DMS153 (cell line): ENCODE data around the gene SLITRK3.
"Not testable (repeated sequence)": the region's sequence is repeated elsewhere in the genome, so short reads cannot be mapped to it uniquely, and the experiment has no call there.

Source experiments
- DNase-seq: peaks from one replicate; lab custom pipeline; 2025; lab: John Stamatoyannopoulos, UW

SLITRK3 gene

DNA sequence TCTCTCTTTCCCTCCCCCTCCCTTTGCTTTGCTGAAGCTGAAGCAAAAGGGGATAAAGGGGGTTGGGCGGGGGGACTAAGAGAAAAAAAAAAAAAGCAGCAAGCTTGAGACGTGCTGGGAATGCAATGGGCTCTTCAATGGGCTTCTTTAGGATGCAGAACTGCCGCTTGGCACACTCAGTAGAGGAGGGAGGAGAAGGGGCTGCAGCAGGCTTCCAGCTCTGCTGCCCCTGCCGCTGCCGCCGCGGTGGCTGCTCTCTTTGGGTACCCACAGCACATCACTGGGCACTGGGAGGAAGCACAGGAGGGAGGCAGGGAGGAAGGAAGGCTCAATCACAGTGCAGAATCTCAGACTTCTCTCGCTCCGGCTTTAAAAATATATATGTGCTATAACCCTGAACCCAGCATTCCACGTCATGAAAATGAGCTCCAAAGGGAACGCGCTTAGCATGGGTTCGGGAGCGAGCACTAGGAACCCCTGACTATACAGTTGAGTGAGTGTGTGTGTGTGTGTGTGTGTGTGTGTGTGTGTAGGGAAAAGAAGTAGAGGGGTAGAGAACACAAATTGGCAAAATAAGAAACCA is 3.5 kb downstream of the SLITRK3 start:
- DNase-seq: no peak

DNA sequence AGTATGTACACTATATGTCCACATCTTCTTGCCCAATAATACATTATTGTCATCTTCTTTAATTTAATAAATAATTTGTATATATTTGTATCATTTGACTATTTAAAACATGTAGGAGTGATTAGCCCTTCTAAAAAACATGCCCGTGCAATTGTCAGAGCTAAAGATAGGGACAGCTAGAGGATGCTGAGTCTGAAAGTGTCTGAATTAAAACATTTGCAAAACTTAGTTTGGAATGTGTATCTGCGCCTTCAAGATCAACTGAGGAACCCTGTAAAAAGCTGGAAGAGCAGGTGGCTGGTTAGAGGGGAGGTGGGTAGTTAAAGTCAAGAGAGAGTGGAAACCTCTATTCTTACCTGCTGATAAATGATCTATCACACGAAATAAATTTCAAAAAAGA is 4.7 kb downstream of the SLITRK3 start:
- DNase-seq: no peak

- no peak for DNase-seq
Measured at GRCh38 chr3:165188452-165188851, 7.7 kb downstream of the SLITRK3 start.

DNA sequence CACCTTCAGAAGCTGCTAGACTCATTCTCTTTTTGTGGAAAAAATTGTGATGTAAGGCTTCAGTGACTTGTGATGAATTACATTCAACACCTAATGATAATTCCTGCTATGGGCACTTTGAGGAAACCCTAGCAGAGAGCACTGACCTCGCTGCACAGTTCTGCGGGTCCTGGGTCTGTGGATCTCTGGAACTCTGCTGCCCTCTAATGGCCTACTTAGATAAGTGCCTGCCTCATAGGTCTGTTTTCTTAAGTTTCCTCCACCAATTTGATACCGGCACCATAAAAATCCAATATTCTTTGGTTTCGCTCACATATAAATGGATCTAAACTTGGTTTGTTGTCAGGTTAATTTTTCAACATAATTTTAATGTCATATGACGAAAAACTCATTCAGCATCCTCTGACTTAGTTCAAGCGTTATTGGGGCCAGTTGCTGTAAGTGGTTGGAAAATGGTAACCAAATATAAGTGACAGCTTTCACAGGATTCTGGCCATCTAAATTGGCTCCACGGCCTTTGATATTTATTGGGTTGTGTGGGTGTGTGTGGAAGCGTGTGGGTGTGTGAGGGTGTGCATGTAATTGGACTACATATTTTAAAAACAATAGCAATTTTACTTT is 10.4 kb downstream of the SLITRK3 start:
- DNase-seq: peak; percentile 69

DNA sequence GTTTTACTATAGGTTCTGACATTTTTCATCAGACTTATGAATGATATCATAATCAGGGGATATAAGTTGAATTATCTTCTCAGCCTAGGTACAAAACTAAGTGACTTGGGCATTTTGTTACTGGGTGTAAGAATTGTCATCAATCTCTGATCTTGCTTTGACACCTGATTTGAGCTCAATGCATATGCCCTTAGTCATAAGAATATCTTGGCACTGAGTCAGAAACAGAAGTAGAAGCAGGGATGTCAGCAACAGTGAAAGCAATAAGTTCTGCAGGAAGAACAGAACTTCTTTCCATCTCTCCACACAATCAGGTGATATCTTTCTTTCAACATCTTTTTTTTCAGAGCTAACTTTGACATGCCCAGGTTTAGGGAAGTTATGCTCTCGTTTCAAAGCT is 14.6 kb downstream of the SLITRK3 start:
- DNase-seq: no peak

DNA sequence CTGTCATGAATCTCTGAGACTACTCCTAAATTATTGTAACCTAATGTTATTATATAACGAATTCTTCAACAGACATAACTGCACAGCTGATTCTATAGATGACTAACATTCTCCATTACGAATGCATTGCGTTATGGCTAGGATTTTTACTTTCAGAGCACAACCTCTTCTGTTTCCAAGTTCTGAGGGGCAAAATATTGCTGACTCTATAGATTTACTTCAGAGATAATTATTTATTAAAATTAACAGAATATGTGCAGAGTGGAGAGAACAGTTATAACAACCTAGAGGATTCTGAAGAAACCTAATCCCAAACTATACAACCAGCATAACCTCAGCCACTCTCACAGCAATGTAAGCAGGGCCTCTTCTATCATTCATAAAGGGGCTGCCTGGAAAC is 25.9 kb downstream of the SLITRK3 start:
- DNase-seq: no peak

- no peak for DNase-seq
Measured at GRCh38 chr3:165169368-165169767, 26.8 kb downstream of the SLITRK3 start.

- no peak for DNase-seq
Measured at GRCh38 chr3:165162883-165163282, 33.3 kb downstream of the SLITRK3 start.

DNA sequence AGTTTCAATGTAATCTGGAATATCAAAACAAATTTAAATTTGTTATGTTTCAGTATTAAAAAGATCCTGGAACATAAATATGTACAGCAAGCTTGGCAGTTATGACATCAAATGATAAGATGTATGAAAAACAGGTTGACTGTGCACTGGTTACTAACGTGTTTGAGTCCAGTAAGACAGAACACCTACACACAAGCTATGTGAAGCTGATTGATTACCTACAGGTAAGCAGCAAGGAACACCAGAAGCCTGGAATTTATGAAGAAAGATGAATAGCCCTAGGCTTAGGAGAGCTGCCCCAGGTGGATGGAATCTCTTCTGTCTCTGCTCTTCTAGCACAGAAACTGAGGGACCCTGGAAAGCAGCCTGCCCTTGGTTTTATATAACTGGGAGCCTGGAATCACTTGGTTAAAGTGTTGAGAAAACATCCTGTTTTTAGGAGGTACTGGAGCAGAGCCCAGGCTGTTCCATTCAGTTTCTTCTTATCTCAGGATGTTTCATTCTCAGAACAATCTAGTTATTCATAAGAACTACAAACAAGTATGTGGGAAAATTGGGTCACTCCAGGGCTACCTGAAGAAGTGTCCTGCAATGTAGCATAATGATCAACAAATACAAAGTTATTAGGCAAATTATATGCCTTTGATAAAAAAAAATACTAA is 36.3 kb downstream of the SLITRK3 start:
- no peak for DNase-seq

DNA sequence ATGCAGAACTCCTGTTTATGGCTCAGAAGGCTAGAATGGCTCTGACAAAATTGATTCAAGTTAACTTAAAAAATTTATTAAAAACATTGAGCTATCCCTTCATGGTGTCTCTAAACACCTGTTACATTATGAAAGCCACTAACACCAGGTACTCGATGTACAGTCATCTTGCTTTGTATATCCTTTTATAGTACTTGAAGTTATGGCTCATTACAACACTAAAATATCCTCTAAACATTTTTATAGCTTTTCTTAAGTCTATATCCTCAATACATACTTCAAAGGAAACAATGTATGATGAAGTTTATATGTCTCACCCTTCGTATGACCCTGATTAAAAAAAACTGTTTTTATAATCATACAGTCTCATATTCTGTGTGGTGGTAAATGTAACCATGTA is 38.2 kb downstream of the SLITRK3 start:
- DNase-seq: no peak

DNA sequence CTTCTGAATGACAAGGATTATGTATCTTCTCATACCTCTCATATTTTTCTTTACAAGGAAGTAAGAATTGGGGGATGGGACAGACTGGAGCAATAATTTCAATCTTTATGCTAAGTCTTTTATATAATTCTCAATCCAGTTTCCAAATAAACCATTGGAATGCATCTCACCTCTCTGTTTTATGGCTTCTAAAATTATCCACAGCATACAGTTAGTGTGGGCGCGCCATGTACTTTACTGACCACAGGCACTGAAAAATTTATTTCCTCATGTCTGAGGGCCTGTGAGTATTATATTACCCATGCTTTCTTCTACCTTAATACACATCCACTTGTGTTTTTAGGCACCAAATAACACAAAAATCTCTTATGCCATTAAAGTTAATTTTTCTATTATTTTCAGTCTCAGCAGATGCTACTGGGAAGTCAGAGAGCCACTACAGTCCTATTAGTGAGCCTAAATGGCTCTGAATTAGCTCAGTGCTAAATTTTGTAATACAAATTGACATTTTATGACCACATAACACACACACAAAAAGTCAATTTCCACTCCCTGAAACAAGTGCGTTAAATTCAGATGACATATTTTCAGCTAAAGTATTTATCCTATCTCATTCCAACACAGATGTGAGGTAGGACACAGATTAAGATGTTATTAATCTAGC is 39.3 kb downstream of the SLITRK3 start:
- no peak for DNase-seq

GRCh38 chr3:165148876-165149441 is 47.2 kb downstream of the SLITRK3 start:
- no peak for DNase-seq

DNA sequence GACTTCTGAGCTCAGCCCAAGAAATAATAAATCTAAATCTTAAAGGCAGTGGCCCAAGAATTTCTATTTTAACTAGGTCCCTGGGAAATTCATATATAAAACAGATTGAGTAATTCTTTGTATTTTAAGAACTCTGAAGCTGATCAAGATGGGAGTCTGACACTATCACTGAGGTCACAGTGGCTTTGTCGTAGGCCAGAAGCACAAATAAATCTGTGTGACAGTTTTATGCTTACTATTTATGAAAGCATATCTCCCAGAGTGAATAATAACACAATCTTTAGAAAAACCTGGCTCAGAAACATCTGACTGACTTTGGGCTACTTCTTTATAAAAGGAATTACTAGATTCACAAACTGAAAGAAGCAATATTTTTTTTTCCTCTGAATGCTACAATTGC is 51.9 kb downstream of the SLITRK3 start:
- DNase-seq: no peak

GRCh38 chr3:165139918-165140317 is 56.3 kb downstream of the SLITRK3 start:
- not testable (repeated sequence) for DNase-seq
